Natural killer cell treated with Interleukin-12 subunit alpha and Interleukin-12 subunit beta and Interleukin-15 and Interleukin-18, amount 100 ng/mL, for 72 hours (primary cell): ENCODE measurements around the gene CEP112. TPM values are rescaled to one million over a fixed set of nuclear protein-coding genes. Genes with fewer than 3 reads are reported as not detected.
A peak's percentile ranks its signal among the peaks of the same experiment; 100 is the strongest.

Experiments
- ATAC-seq, 2 donors: fragments of 150-1000 bp; cut with Tn5 transposase in 1 of 2; sonication (Bioruptor Pico), chemical (Tn5 transposase) in 1 of 2; 2 replicates each; pipeline ENCODE4 v1.10.0; 2021
- DNase-seq: peaks from one replicate; pipeline ENCODE4 v3.0.0; 2022; ENCODE audit warnings: low spot score
- H3K27ac Mint-ChIP-seq, 2 donors: 1 replicate in 1 of 2; 2 replicates in 1 of 2; pipeline ENCODE4 v1.8.0; 2022; ENCODE audit warnings: mixed read lengths in 2 of 2, mild to moderate bottlenecking in 1 of 2, moderate library complexity in 1 of 2
- H3K27me3 Mint-ChIP-seq, 2 donors: 1 replicate in 1 of 2; 2 replicates in 1 of 2; pipeline ENCODE4 v1.8.0; 2022; ENCODE audit warnings: mixed read lengths in 2 of 2
- H3K36me3 Mint-ChIP-seq: one replicate; pipeline ENCODE4 v1.8.0; 2022; ENCODE audit warnings: mixed read lengths
- H3K4me1 Mint-ChIP-seq, 2 donors: 1 replicate in 1 of 2; 2 replicates in 1 of 2; pipeline ENCODE4 v1.8.0; 2022; ENCODE audit warnings: low read depth in 2 of 2, mixed read lengths in 2 of 2, mild to moderate bottlenecking in 1 of 2
- H3K4me3 Mint-ChIP-seq: one replicate; pipeline ENCODE4 v1.8.0; 2022; ENCODE audit warnings: mixed read lengths
- H3K9me3 Mint-ChIP-seq: 2 replicates; pipeline ENCODE4 v1.8.0; 2022; ENCODE audit warnings: mixed read lengths
- total RNA-seq, 2 donors: library from RNA; stranded (reverse); gene quantifications; one replicate each; pipeline ENCODE4 v1.2.3, GENCODE V29; 2022

The CEP112 gene
- total RNA-seq, 2 donors from 2014 or later: 2.3 to 5.5 TPM

DNA sequence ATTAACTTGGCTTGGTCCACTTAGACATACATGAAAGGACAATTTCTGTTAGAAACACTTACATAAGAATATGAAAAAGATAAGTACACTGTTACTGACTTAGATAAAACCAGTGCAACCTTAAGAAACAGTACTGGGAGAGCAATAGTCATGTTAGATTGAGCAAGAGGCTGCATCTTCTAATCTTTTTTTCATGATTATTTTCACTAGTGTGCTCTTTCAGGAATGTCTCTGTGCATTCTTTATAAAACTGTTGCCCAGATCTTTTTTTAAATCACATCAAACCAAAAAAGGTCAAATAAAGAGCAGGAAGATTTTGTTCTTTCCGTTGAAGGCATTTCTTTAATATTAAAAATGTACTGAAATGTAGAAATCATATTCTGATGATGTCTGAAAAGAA is 529.7 kb downstream of the CEP112 start:
- no peaks in the 10 kb centered on the region for H3K36me3 Mint-ChIP-seq
- DNase-seq (no peak), ATAC-seq (no peak)
- H3K4me3 Mint-ChIP-seq: no peak overlapping the region
- H3K27ac Mint-ChIP-seq: no peak overlapping the region
- no peaks in the 10 kb centered on the region for H3K9me3 Mint-ChIP-seq
- peaks cover 22% of the 10 kb centered on the region in 2 donors for H3K27me3 Mint-ChIP-seq
- H3K4me1 Mint-ChIP-seq: no peaks in the 10 kb centered on the region

DNA sequence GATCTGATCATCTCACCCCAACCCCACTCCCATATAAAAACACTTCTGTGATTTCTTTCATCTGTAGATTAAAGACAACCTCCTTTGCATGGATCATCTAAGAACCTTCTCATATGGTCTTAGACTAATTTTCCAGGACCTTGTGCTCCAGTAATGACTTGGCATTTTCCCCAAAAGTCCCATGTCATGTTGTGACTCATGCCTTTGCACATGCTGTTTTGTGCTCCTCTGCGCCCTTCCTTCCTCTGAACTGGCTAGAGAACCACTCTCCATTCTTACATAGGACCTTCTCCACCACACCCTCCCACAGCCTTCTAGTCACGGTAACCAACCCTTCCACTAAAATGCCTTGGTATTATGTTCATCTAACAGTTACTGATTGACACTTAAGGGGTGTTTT is 531.0 kb downstream of the CEP112 start:
- Mint-ChIP-seq H3K27me3 (peaks cover 18 to 20% of the 10 kb centered on the region in 2 donors), H3K4me3 (no peak overlapping the region), H3K36me3 (no peaks in the 10 kb centered on the region), H3K27ac (no peak overlapping the region), H3K9me3 (no peaks in the 10 kb centered on the region), H3K4me1 (no peaks in the 10 kb centered on the region)
- DNase-seq (no peak), ATAC-seq (no peak)

- H3K4me3 Mint-ChIP-seq: no peak overlapping the region
- H3K9me3 Mint-ChIP-seq: no peaks in the 10 kb centered on the region
- no peaks in the 10 kb centered on the region for H3K4me1 Mint-ChIP-seq
- H3K27ac Mint-ChIP-seq: no peak overlapping the region
- DNase-seq: no peak
- peaks cover 18% of the 10 kb centered on the region in 2 donors for H3K27me3 Mint-ChIP-seq
- no peaks in the 10 kb centered on the region for H3K36me3 Mint-ChIP-seq
- no peak for ATAC-seq
These were observed 531.9 kb downstream of the CEP112 start for GRCh38 chr17:65660078-65660477.

DNA sequence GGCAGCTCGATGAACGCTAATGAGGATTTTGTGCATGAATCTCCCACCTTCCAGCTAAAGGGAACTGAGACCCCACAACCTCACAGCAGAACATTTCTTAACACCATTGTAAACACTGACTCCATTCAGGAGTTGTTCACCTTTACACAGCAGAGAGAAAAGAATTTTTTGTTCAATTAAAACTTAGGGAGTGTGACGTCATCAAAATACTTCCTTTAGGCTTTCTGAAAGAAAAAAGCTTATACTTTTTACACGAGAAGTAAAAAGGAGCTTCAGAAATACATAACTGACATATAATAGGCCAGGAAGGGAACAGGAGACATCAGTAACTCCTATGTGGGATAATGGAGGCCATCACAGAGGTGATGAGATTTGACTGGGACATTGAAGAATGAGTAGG is 532.4 kb downstream of the CEP112 start:
- ATAC-seq: no peak
- H3K27ac Mint-ChIP-seq: no peak overlapping the region
- no peak for DNase-seq
- H3K4me1 Mint-ChIP-seq: no peaks in the 10 kb centered on the region
- no peak overlapping the region for H3K4me3 Mint-ChIP-seq
- H3K27me3 Mint-ChIP-seq: peaks cover 18% of the 10 kb centered on the region in 2 donors
- no peaks in the 10 kb centered on the region for H3K9me3 Mint-ChIP-seq
- no peaks in the 10 kb centered on the region for H3K36me3 Mint-ChIP-seq

DNA sequence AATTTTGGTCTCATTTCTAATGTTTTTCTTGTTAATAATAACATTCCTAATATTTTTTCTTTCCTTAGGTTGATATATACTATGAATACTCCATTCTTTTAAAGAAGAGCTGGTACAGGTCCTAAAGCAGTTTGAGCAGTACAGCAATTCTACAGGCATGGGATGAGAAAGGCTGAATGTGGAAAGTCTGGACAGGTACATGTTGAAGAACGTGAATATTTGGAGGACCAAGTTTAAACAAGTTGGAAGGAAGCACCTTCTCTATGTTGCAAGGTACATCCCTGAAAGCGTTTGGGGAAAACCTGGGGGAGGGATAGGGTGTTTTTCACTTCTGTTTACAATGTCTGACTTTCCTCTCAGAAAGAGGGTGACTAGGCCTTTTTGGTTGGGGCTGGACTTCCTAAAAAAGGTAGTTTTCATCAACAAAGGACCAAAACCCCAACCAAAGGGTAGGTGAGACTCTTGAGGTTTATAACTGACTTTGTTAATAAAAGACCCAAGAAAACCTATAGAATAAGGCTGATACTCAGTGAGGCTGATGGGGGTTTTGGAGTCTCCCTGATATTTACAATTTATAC is 534.6 kb downstream of the CEP112 start:
- Mint-ChIP-seq H3K4me3 (no peak overlapping the region), H3K4me1 (no peaks in the 10 kb centered on the region), H3K27me3 (peaks cover 16 to 18% of the 10 kb centered on the region in 2 donors), H3K27ac (no peak overlapping the region), H3K9me3 (no peaks in the 10 kb centered on the region), H3K36me3 (no peaks in the 10 kb centered on the region)
- ATAC-seq: no peak
- no peak for DNase-seq

GRCh38 chr17:65656390-65657250 is 535.3 kb downstream of the CEP112 start:
- H3K9me3 Mint-ChIP-seq: no peaks in the 10 kb centered on the region
- no peaks in the 10 kb centered on the region for H3K36me3 Mint-ChIP-seq
- no peak for DNase-seq
- ATAC-seq: peak in 1 of 2 donors; percentile 69
- H3K4me1 Mint-ChIP-seq: no peaks in the 10 kb centered on the region
- H3K27me3 Mint-ChIP-seq: peaks cover 16 to 21% of the 10 kb centered on the region in 2 donors
- H3K4me3 Mint-ChIP-seq: no peak overlapping the region
- H3K27ac Mint-ChIP-seq: no peak overlapping the region

DNA sequence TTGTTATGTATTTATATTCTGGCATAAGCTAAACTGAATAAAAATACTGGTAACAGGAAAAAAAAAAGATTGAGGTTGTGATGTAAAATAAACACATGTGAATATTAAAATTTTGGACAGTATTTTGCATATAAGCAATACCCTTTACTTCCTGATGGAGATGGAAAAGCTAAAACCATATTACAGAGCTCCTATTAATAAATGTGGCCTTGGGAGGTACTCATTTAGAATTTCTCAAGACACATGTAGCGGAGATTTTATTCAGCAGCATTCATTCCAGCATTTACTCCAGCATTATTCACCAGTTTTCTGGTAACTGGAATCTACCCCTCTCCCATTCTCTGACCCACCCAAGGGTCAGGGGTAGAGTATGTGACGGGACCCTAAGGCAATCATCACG is 536.2 kb downstream of the CEP112 start:
- ATAC-seq: no peak
- Mint-ChIP-seq H3K27ac (no peak overlapping the region), H3K27me3 (peaks cover 13 to 21% of the 10 kb centered on the region in 2 donors), H3K9me3 (no peaks in the 10 kb centered on the region), H3K4me3 (no peak overlapping the region), H3K4me1 (no peaks in the 10 kb centered on the region), H3K36me3 (no peaks in the 10 kb centered on the region)
- no peak for DNase-seq

DNA sequence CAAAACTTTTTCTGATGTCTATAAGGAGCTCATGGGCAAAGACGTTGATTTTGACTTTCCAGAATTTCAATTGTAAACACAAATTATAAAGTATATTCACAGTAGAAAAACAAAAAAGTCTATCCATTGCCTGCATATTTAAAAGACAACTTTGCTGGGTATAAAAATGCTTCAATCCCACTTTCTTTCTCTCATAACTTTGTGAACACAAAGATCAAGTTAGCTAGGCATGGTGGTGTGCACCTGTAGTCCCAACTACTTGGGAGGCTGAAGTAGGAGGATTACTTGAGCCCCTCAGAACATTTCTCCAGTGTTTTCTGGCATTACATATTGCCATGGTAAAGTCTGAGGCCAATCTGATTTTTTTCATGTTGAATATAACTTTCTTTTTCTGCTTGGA is 547.4 kb downstream of the CEP112 start:
- no peak overlapping the region for H3K27ac Mint-ChIP-seq
- peaks cover 6% of the 10 kb centered on the region for H3K9me3 Mint-ChIP-seq
- no peak overlapping the region for H3K4me3 Mint-ChIP-seq
- peaks cover 6 to 16% of the 10 kb centered on the region in 2 donors for H3K27me3 Mint-ChIP-seq
- no peaks in the 10 kb centered on the region for H3K4me1 Mint-ChIP-seq
- ATAC-seq: no peak
- peaks cover 13% of the 10 kb centered on the region for H3K36me3 Mint-ChIP-seq
- no peak for DNase-seq

DNA sequence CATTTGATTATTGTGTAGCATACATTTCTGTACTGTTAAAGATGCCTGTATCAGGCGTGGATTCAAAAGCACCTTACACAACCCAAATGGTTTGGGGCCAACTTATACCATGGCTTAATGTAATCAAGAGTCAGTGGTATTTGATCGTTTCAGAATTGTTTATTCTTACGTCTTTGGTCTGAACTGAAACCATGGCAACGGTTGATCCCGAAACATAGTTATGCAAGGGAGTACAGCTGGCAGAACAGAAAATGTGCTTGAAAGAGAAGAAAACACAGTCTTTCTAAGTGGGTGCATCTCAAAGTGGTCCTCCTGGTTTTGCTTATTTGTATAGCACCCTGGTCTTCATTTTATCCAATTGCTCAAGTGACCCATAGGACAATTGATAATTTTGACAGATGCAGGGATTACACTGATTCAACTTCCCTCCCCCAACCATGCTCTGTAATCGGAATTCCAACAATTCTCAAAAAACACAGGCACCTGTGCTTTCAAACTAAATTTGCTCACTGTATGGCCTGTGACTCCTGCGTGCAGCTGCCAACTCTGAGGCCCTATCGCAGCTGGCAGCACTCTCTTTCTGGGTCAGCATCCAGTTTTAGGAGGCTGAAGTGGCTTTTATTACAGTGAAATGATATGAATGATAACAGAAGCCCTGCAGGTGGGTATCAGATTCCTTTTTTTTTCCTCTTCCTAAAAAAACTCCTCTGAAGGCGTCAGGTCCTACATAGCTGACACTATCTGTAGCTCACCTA is 553.5 kb downstream of the CEP112 start:
- no peak for ATAC-seq
- no peak for DNase-seq

DNA sequence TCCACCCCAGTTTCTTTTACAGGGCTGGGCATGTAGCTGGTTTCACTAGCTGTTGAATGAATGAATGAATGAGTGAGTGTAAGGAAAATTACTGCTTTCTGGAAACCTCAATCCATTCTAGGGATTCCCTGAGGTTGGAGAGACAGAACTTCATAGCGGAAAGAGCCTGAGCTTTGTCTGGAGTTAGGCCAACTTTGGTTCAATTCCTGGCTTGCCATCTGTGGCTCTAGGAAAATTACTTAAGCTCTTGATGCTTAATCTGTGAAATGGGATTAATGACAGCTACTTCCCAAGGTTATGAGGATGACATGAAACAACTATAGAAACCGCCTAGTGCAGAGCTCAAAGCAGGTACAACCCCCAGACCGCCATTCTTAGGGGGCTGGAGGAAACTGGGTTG is 554.1 kb downstream of the CEP112 start:
- DNase-seq (no peak), ATAC-seq (no peak)
- Mint-ChIP-seq H3K4me1 (no peaks in the 10 kb centered on the region), H3K9me3 (peaks cover 3% of the 10 kb centered on the region), H3K27me3 (peaks cover 8 to 15% of the 10 kb centered on the region in 2 donors), H3K4me3 (no peak overlapping the region), H3K27ac (no peak overlapping the region), H3K36me3 (no peaks in the 10 kb centered on the region)

More for the DNA sequence above, 553.5 kb downstream of the CEP112 start:
- Mint-ChIP-seq H3K4me3 (no peak overlapping the region), H3K27me3 (peaks cover 6 to 13% of the 10 kb centered on the region in 2 donors), H3K27ac (no peak overlapping the region), H3K4me1 (no peaks in the 10 kb centered on the region), H3K36me3 (no peaks in the 10 kb centered on the region), H3K9me3 (peaks cover 3% of the 10 kb centered on the region)

GRCh38 chr17:65634533-65634932 is 557.4 kb downstream of the CEP112 start:
- no peaks in the 10 kb centered on the region for H3K9me3 Mint-ChIP-seq
- DNase-seq (no peak), ATAC-seq (no peak)
- H3K4me3 Mint-ChIP-seq: no peak overlapping the region
- H3K27me3 Mint-ChIP-seq: peaks cover 8 to 13% of the 10 kb centered on the region in 2 donors
- H3K4me1 Mint-ChIP-seq: no peaks in the 10 kb centered on the region
- no peak overlapping the region for H3K27ac Mint-ChIP-seq
- no peaks in the 10 kb centered on the region for H3K36me3 Mint-ChIP-seq

DNA sequence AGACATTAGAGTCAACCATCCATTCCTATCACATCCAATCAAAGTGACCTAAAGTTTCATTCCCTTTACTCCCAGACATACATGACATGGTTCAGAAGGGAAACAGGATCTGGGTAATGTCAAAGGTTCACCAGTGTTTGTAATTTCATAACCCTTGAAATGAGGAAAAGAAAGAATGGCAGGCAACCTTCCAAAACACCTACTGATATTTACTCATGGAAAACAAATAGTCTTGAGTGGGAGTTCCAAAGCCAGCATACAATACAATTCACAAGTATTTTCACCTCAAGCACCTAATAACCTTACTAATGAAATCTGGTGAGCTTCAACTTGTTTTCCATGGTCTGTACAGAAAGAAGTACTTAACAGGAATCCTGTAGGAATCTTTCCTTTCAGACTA is 557.9 kb downstream of the CEP112 start:
- H3K9me3 Mint-ChIP-seq: no peaks in the 10 kb centered on the region
- H3K36me3 Mint-ChIP-seq: no peaks in the 10 kb centered on the region
- DNase-seq: no peak
- H3K27me3 Mint-ChIP-seq: peaks cover 8 to 13% of the 10 kb centered on the region in 2 donors
- ATAC-seq: no peak
- no peak overlapping the region for H3K27ac Mint-ChIP-seq
- no peaks in the 10 kb centered on the region for H3K4me1 Mint-ChIP-seq
- no peak overlapping the region for H3K4me3 Mint-ChIP-seq

DNA sequence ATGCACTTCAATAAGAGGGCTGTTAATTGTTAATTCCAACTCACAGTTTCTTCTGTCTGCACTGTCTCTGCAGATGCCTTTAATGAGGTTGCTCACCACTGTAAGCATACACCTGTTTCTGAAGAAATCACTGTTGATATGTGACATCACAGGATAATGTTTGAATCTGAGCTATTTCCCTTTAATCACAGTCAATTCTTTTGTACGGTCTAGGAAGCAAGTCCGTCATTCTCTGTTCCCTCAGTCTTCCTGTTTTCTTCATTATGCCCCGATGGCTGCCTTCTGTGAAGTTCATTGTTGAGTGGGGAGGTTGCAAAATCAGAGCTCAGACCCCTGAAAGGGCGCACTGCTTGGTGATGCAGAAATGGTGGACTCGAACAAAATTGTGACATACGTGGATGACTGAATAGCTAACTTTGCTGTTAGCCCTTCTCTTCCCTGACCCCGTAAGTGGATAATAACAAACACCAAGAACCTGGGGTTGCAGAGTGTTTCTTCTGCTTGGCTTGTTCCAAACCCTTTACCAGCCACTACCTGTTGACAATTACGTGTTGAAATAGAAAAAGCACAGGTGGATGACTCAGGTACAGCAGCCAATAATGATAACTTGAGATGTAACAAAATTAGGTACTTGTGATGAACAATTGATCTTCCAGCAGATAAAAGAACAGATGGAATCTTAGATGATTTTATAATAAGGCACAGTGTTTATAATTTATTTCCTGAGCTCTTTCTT is 558.6 kb downstream of the CEP112 start:
- no peak overlapping the region for H3K4me3 Mint-ChIP-seq
- H3K36me3 Mint-ChIP-seq: no peaks in the 10 kb centered on the region
- DNase-seq: no peak
- ATAC-seq: no peak
- H3K4me1 Mint-ChIP-seq: no peaks in the 10 kb centered on the region
- H3K27ac Mint-ChIP-seq: no peak overlapping the region
- H3K27me3 Mint-ChIP-seq: peaks cover 8 to 13% of the 10 kb centered on the region in 2 donors
- H3K9me3 Mint-ChIP-seq: no peaks in the 10 kb centered on the region
